SK-N-SH (cell line): ENCODE data around the gene APBB2. TPM values are rescaled to one million over a fixed set of nuclear protein-coding genes. Genes with fewer than 3 reads are reported as not detected.

Source experiments
- CTCF ChIA-PET: fragments of 300-600, 350-600 bp; formaldehyde crosslinking; extraction: SDS; loops from one replicate; lab custom pipeline; 2021; lab: Yijun Ruan, JAX
- POLR2A ChIA-PET: fragments of 350-600 bp; sonication (Branson Sonifier 250); formaldehyde crosslinking; extraction: SDS; loops from one replicate; lab custom pipeline; 2020; ENCODE audit warnings: antibody characterized with exemption, inconsistent platforms; lab: Yijun Ruan, JAX
- DNase-seq: peaks from one replicate; pipeline ENCODE4 v3.0.0; 2012
- H2AFZ ChIP-seq: fragments of 200-600 bp; sonication (generic); 2 replicates; pipeline ENCODE4 v1.8.1; 2016; ENCODE audit warnings: antibody characterized with exemption, mild to moderate bottlenecking, low read depth
- H3F3A ChIP-seq: fragments of 200-600 bp; sonication (generic); replicated peaks from 2 replicates; pipeline ENCODE3; 2016; ENCODE audit warnings: antibody characterized with exemption, mild to moderate bottlenecking; ENCODE audit not compliant: insufficient read depth
- H3K27ac ChIP-seq, 2 experiments: fragments of 200-500 bp in 1 of 2; fragments of 200-600 bp in 1 of 2; sonication (Bioruptor generic) in 1 of 2; sonication (generic), shearing (Covaris generic) in 1 of 2; 2 replicates each; pipeline versions ENCODE4 v1.5.1 to v1.6.1; 2014 to 2016; ENCODE audit warnings: low read depth in 2 of 2, inconsistent platforms in 1 of 2, low read length in 1 of 2, mild to moderate bottlenecking in 1 of 2, mixed read lengths in 1 of 2
- H3K27me3 ChIP-seq: fragments of 200-600 bp; sonication (generic), shearing (Covaris generic); 2 replicates; pipeline ENCODE4 v1.6.1; 2016; ENCODE audit warnings: mixed run types; ENCODE audit not compliant: insufficient read depth
- H3K36me3 ChIP-seq, 2 experiments: fragments of 200-500 bp in 1 of 2; fragments of 200-600 bp in 1 of 2; sonication (Bioruptor generic) in 1 of 2; sonication (generic) in 1 of 2; replicated peaks in 1 of 2; 2 replicates each; pipeline versions ENCODE3 to v1.5.1; 2014 to 2016; ENCODE audit warnings: low read length in 1 of 2, mild to moderate bottlenecking in 1 of 2; ENCODE audit not compliant: insufficient read depth in 2 of 2, control insufficient read depth in 1 of 2
- H3K4me1 ChIP-seq, 2 experiments: fragments of 200-500 bp in 1 of 2; fragments of 200-600 bp in 1 of 2; sonication (Bioruptor generic) in 1 of 2; sonication (generic), shearing (Covaris generic) in 1 of 2; 2 replicates each; pipeline versions ENCODE4 v1.5.1 to v1.6.1; 2014 to 2016; ENCODE audit warnings: low read depth in 1 of 2, low read length in 1 of 2, mixed run types in 1 of 2; ENCODE audit not compliant: insufficient read depth in 2 of 2, control insufficient read depth in 1 of 2
- H3K4me2 ChIP-seq: fragments of 200-600 bp; sonication (generic), shearing (Covaris generic); 2 replicates; pipeline ENCODE4 v1.6.1; 2017; ENCODE audit warnings: mixed run types
- H3K4me3 ChIP-seq, 2 experiments: fragments of 200-500 bp in 1 of 2; fragments of 200-600 bp in 1 of 2; sonication (Bioruptor generic) in 1 of 2; sonication (generic), shearing (Covaris generic) in 1 of 2; 2 replicates each; pipeline versions ENCODE4 v1.5.1 to v1.8.1; 2014 to 2016; ENCODE audit warnings: low read depth in 2 of 2, inconsistent platforms in 1 of 2, low read length in 1 of 2, mild to moderate bottlenecking in 1 of 2, mixed read lengths in 1 of 2, moderate library complexity in 1 of 2
- H3K79me2 ChIP-seq: fragments of 200-600 bp; sonication (generic); 2 replicates; pipeline ENCODE4 v1.8.1; 2017; ENCODE audit warnings: mild to moderate bottlenecking; ENCODE audit not compliant: insufficient read depth
- H3K9ac ChIP-seq: fragments of 200-600 bp; sonication (generic); 2 replicates; pipeline ENCODE4 v1.6.1; 2017; ENCODE audit warnings: mixed run types
- H3K9me2 ChIP-seq: fragments of 200-600 bp; sonication (generic); 2 replicates; pipeline ENCODE4 v1.6.1; 2017; ENCODE audit warnings: mixed run types
- H3K9me3 ChIP-seq: fragments of 200-600 bp; sonication (generic); 2 replicates; pipeline ENCODE4 v1.6.1; 2017; ENCODE audit warnings: mixed run types, mild to moderate bottlenecking, moderate library complexity
- H4K20me1 ChIP-seq: fragments of 200-600 bp; sonication (generic); 2 replicates; pipeline ENCODE4 v1.6.1; 2017; ENCODE audit warnings: mild to moderate bottlenecking, mixed run types; ENCODE audit not compliant: insufficient read depth
- FOXJ3 ChIP-seq: sonication (generic); formaldehyde crosslinking; IDR thresholded peaks from 2 replicates; pipeline ENCODE4 v1.5.1; 2020; ENCODE audit warnings: mild to moderate bottlenecking, missing genetic modification reagents
- GABPA ChIP-seq: IDR thresholded peaks from 2 replicates; pipeline ENCODE4 v1.4.0; 2012; ENCODE audit warnings: low read depth, mild to moderate bottlenecking
- NFIC ChIP-seq: IDR thresholded peaks from 2 replicates; pipeline ENCODE4 v1.4.0; 2012; ENCODE audit warnings: borderline replicate concordance
- ZBTB33 ChIP-seq: IDR thresholded peaks from 2 replicates; pipeline ENCODE4 v1.4.0; 2012; ENCODE audit warnings: low read depth, borderline replicate concordance
- WGBS: methylation state at CpG from one replicate; pipeline ENCODE4 v1.1.6; 2017; ENCODE audit warnings: low lambda C conversion rate; 5-methylcytosine and 5-hydroxymethylcytosine counted together
- polyA plus RNA-seq, 3 experiments: library from polyadenylated mRNA; depleted of rRNA; stranded (reverse); fragments of >200 nt; gene quantifications; 2 replicates each; pipeline ENCODE4 v1.2.3, GENCODE V29; 2012
- TF ChIP-seq, protein P1 (sequence below): fragments of 150-350 bp; IDR thresholded peaks from 2 replicates; pipeline ENCODE4 v1.6.1; 2017; ENCODE audit warnings: antibody characterized with exemption, low read length, low read depth, borderline replicate concordance
- TF ChIP-seq, protein P2 (sequence below): IDR thresholded peaks from 2 replicates; pipeline ENCODE4; 2012
- TF ChIP-seq, protein P3 (sequence below): IDR thresholded peaks from 2 replicates; pipeline ENCODE4 v1.4.0; 2012; ENCODE audit warnings: low read depth

APBB2 gene
- polyA plus RNA-seq, 1 of the 3 experiments (the other 2 are of a cell fraction) = 49.8 TPM

DNA sequence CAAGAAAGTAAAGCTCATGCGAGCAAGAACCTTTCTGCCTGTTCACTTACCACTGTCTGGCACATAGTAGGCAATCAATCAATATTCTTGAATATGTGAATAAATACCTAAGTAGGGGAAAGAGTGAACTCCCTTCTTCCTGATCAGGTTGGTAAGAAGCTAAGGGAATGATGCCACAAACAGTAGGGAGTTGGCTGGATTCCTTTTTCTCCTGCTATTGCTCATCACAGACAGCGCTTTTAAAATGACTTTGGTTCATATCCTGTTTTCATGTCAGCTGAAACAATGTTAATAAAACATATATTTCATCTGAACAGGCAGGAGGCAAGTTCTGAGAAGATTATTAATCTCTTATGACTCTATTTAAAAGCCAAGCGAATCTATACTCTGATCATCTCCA is 365.4 kb downstream of the APBB2 start:
- ChIA-PET CTCF (interaction anchor here (0.6 to 2.2 kb wide), 4 partner anchors 8 to 383 kb away, joined by 3 to 7 read pairs (median 6); no protein-coding TSS in a partner anchor), POLR2A (no interaction called here)
- no peaks in the 10 kb centered on the region for H4K20me1 ChIP-seq
- no peaks in the 10 kb centered on the region for H3K27me3 ChIP-seq
- H3K4me2 ChIP-seq = no peak overlapping the region
- no peak overlapping the region for H2AFZ ChIP-seq
- no peaks in the 10 kb centered on the region; the same call in none of the 2 replicates for H3K79me2 ChIP-seq
- peaks cover 0 to 20% of the 10 kb centered on the region in 2 experiments; a peak in 1 of 4 replicates for H3K4me1 ChIP-seq
- no peak overlapping the region for H3K4me3 ChIP-seq
- TF ChIP-seq GABPA (no peak), ZBTB33 (no peak)
- TF ChIP-seq, protein P1, sequence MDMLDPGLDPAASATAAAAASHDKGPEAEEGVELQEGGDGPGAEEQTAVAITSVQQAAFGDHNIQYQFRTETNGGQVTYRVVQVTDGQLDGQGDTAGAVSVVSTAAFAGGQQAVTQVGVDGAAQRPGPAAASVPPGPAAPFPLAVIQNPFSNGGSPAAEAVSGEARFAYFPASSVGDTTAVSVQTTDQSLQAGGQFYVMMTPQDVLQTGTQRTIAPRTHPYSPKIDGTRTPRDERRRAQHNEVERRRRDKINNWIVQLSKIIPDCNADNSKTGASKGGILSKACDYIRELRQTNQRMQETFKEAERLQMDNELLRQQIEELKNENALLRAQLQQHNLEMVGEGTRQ = no peak
- TF ChIP-seq, protein P2, sequence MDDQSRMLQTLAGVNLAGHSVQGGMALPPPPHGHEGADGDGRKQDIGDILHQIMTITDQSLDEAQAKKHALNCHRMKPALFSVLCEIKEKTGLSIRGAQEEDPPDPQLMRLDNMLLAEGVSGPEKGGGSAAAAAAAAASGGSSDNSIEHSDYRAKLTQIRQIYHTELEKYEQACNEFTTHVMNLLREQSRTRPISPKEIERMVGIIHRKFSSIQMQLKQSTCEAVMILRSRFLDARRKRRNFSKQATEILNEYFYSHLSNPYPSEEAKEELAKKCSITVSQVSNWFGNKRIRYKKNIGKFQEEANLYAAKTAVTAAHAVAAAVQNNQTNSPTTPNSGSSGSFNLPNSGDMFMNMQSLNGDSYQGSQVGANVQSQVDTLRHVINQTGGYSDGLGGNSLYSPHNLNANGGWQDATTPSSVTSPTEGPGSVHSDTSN = peak; percentile 50
- H3K9me2 ChIP-seq = no peaks in the 10 kb centered on the region
- no peak for DNase-seq
- H3F3A ChIP-seq = no peaks in the 10 kb centered on the region
- H3K9ac ChIP-seq = no peak overlapping the region
- 0 out of 4 replicates have a peak overlapping the region, but pooled peaks of 1 of the 2 experiments have one; percentile 11 for H3K27ac ChIP-seq
- H3K36me3 ChIP-seq = peaks cover 0 to 7% of the 10 kb centered on the region in 2 experiments
- 68% methylated on average over 3 of the region's 3 CpGs for WGBS
- no peaks in the 10 kb centered on the region for H3K9me3 ChIP-seq

GRCh38 chr4:40848251-40848650 is 366.1 kb downstream of the APBB2 start:
- Histone ChIP-seq H3K9me2 (no peaks in the 10 kb centered on the region), H3K36me3 (peaks cover 0 to 7% of the 10 kb centered on the region in 2 experiments), H4K20me1 (no peaks in the 10 kb centered on the region), H2AFZ (no peak overlapping the region), H3K79me2 (no peaks in the 10 kb centered on the region; the same call in none of the 2 replicates), H3K9me3 (no peaks in the 10 kb centered on the region), H3F3A (no peaks in the 10 kb centered on the region), H3K27me3 (no peaks in the 10 kb centered on the region), H3K9ac (no peak overlapping the region), H3K4me1 (peaks cover 0 to 20% of the 10 kb centered on the region in 2 experiments; a peak in 1 of 4 replicates), H3K27ac (no peak overlapping the region), H3K4me3 (no peak overlapping the region), H3K4me2 (no peak overlapping the region)
- 86% methylated on average over 4 of the region's 5 CpGs for WGBS
- no peak for DNase-seq
- POLR2A ChIA-PET = no interaction called here
- TF ChIP-seq, protein P3, sequence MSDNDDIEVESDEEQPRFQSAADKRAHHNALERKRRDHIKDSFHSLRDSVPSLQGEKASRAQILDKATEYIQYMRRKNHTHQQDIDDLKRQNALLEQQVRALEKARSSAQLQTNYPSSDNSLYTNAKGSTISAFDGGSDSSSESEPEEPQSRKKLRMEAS = no peak
- TF ChIP-seq NFIC = no peak
- no peak for TF ChIP-seq FOXJ3 (CRISPR knock-in tag)
- CTCF ChIA-PET = interaction anchor here (0.6 to 2.2 kb wide), 4 partner anchors 7 to 382 kb away, joined by 3 to 7 read pairs (median 6); no protein-coding TSS in a partner anchor
